Body of pancreas (tissue), 4 donors: ENCODE results near the gene FITM1.

Experiments used
- POLR2A ChIP-seq, 3 donors: fragments of 450-650 bp; IDR thresholded peaks; one replicate each; pipeline ENCODE4 v1.6.1; 2016; ENCODE audit warnings: antibody characterized with exemption in 3 of 3, mild to moderate bottlenecking in 2 of 3
- TF ChIP-seq, protein P1 (sequence below), 7 experiments: fragments of 450-650 bp in 4 of 7; fragments of 200-600 bp in 3 of 7; sonication (generic) in 3 of 7; IDR thresholded peaks; one replicate each; pipeline ENCODE4 v1.5.1; 2016 to 2019; ENCODE audit warnings: antibody characterized with exemption in 7 of 7

- TF ChIP-seq, protein P1, sequence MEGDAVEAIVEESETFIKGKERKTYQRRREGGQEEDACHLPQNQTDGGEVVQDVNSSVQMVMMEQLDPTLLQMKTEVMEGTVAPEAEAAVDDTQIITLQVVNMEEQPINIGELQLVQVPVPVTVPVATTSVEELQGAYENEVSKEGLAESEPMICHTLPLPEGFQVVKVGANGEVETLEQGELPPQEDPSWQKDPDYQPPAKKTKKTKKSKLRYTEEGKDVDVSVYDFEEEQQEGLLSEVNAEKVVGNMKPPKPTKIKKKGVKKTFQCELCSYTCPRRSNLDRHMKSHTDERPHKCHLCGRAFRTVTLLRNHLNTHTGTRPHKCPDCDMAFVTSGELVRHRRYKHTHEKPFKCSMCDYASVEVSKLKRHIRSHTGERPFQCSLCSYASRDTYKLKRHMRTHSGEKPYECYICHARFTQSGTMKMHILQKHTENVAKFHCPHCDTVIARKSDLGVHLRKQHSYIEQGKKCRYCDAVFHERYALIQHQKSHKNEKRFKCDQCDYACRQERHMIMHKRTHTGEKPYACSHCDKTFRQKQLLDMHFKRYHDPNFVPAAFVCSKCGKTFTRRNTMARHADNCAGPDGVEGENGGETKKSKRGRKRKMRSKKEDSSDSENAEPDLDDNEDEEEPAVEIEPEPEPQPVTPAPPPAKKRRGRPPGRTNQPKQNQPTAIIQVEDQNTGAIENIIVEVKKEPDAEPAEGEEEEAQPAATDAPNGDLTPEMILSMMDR (IDR thresholded peaks at IDR 0.05): no peak
- TF ChIP-seq POLR2A (IDR thresholded peaks at IDR 0.05): no peak
Measured at GRCh38 chr14:24087004-24087403, 43.5 kb upstream of the FITM1 start.
